Gastroesophageal sphincter (tissue), 4 donors: ENCODE results near the gene BICRA. TPM values are rescaled to one million over a fixed set of nuclear protein-coding genes. Genes with fewer than 3 reads are reported as not detected.

Experiments used
- ATAC-seq: fragments of 150-250 bp; one replicate; pipeline ENCODE4 v1.9.1; 2016; ENCODE audit warnings: mild to moderate bottlenecking, moderate library complexity
- H3K27ac ChIP-seq, 4 donors: fragments of 200-600 bp; sonication (generic) in 3 of 4; 1 replicate in 3 of 4; 2 replicates in 1 of 4; pipeline ENCODE4 v1.5.1; 2016 to 2019
- H3K27me3 ChIP-seq: fragments of 200-600 bp; sonication (generic); one replicate; pipeline ENCODE4 v1.5.1; 2019
- H3K36me3 ChIP-seq, 2 donors: fragments of 200-600 bp; sonication (generic); one replicate each; pipeline ENCODE4 v1.5.1; 2019; ENCODE audit warnings: control low read depth in 1 of 2
- H3K4me1 ChIP-seq, 3 donors: fragments of 200-600 bp; sonication (generic); 1 replicate in 2 of 3; 2 replicates in 1 of 3; pipeline ENCODE4 v1.5.1; 2016 to 2019; ENCODE audit warnings: control low read depth in 2 of 3
- H3K4me3 ChIP-seq, 2 donors: fragments of 200-600 bp; sonication (generic); one replicate each; pipeline ENCODE4 v1.5.1; 2019; ENCODE audit warnings: mild to moderate bottlenecking in 1 of 2, moderate library complexity in 1 of 2
- H3K9me3 ChIP-seq, 3 donors: fragments of 200-600 bp; sonication (generic); one replicate each; pipeline ENCODE4 v1.5.1; 2017 to 2019; ENCODE audit warnings: control low read depth in 2 of 3
- CTCF ChIP-seq, 4 experiments: fragments of 200-600 bp in 2 of 4; fragments of 450-650 bp in 2 of 4; sonication (generic) in 1 of 4; IDR thresholded peaks; one replicate each; pipeline ENCODE4 v1.5.1; 2017 to 2019; ENCODE audit warnings: antibody characterized with exemption in 4 of 4, mild to moderate bottlenecking in 2 of 4, moderate library complexity in 2 of 4
- EP300 ChIP-seq: sonication (generic); formaldehyde crosslinking; IDR thresholded peaks from one replicate; pipeline ENCODE4 v1.6.1; 2017; ENCODE audit warnings: antibody characterized with exemption, mild to moderate bottlenecking
- POLR2A ChIP-seq, 2 donors: fragments of 450-650 bp; IDR thresholded peaks; one replicate each; pipeline ENCODE4 v1.6.1; 2017; ENCODE audit warnings: antibody characterized with exemption in 2 of 2, mild to moderate bottlenecking in 2 of 2, moderate library complexity in 1 of 2
- POLR2AphosphoS5 ChIP-seq: sonication (generic); formaldehyde crosslinking; IDR thresholded peaks from one replicate; pipeline ENCODE4 v1.6.1; 2017; ENCODE audit warnings: antibody characterized with exemption
- WGBS, 2 donors: methylation state at CpG; one replicate each; pipeline ENCODE4 v1.1.5; 2018; ENCODE audit warnings: low coverage in 1 of 2; 5-methylcytosine and 5-hydroxymethylcytosine counted together
- total RNA-seq, 4 donors: library from RNA; depleted of rRNA; stranded (reverse); fragments of >200 nt; gene quantifications; one replicate each; pipeline ENCODE4 v1.1.0, GENCODE V29; 2016

The BICRA gene
- total RNA-seq, 4 donors from 2014 or later: 6.5 to 29.1 (median 11.5) TPM

DNA sequence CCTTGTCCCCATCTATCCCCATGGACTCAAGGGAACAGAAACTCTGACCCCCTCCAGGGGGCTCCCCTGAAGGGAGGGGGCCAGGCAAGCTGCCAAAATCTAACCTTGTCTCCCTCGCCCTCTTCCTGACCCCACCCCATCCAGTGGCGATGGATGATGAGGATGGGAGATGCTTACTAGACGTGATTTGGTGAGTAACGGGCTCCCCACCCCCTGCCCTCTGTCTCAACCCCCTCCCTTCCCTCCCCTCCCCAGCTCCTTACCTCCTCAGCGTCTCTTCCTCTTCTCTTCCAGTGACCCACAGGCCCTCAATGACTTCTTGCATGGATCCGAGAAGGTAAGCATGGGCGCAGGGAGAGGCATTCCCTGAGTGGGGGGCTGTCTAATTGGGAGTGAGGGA, 64.5 kb downstream of the BICRA start:
- no peak for ATAC-seq
- Histone ChIP-seq H3K36me3 (peaks cover 0 to 74% of the 10 kb centered on the region in 2 donors), H3K27me3 (no peaks in the 10 kb centered on the region), H3K4me3 (no peak overlapping the region), H3K27ac (no peak overlapping the region), H3K9me3 (no peaks in the 10 kb centered on the region), H3K4me1 (peaks cover 0 to 14% (median 0%) of the 10 kb centered on the region in 3 donors)
- TF ChIP-seq CTCF (IDR thresholded peaks at IDR 0.05): no peak
- TF ChIP-seq POLR2A (IDR thresholded peaks at IDR 0.05): no peak
- TF ChIP-seq POLR2AphosphoS5: no peak
- TF ChIP-seq EP300: no peak
- WGBS, 2 donors: 82 to 90% methylated on average over 2 to 3 of the region's 7 CpGs

DNA sequence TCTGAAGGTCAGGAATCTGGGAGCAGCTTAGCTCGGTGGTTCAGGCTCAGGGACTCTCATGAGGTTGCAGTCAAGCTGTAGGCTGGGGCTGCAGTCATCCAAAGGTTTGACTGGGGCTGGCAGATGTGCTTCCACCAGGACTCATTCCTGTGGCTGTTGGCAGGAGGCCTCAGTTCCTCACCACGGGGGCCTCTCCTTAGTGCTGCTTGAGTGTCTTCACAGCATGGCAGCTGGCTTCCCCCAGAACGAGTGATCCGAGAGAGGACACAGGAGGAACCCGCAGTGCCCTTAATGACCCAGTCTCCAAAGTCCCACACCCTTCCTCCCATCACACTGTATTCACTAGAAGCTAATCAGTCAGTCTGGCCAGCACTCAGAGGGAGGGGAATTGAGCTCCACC, 65.6 kb downstream of the BICRA start:
- WGBS, 2 donors: 82% methylated on average over 4 of the region's 5 CpGs; no CpG with 5 or more reads in 1 of the 2 donors
- Histone ChIP-seq H3K27ac (no peak overlapping the region), H3K36me3 (peaks cover 0 to 85% of the 10 kb centered on the region in 2 donors), H3K27me3 (no peaks in the 10 kb centered on the region), H3K4me3 (no peak overlapping the region), H3K9me3 (no peaks in the 10 kb centered on the region), H3K4me1 (peaks cover 0 to 10% (median 0%) of the 10 kb centered on the region in 3 donors)
- no peak for ATAC-seq
- TF ChIP-seq POLR2AphosphoS5 (no peak), CTCF (IDR thresholded peaks at IDR 0.05) (no peak), POLR2A (IDR thresholded peaks at IDR 0.05) (no peak), EP300 (no peak)

DNA sequence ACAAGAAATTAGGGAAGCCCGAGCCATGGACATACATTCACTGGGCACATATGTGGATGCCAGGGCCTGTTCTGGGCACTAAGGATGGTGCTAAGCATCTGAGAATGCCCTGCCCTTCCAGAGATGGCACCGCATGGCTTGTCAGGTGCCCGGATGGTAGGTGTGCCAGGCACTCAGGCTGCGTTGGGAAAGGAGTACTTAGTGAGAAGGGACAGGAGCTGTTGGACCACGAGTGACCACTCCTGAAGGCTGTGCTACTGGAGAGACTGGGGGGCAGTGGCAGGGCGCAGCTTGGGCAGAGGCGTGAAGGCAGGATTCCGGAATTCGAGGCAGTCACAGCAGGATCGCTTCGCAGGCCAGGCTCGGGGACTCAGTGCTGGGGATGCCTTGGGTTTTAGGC, 66.3 kb downstream of the BICRA start:
- TF ChIP-seq EP300 (no peak), POLR2A (IDR thresholded peaks at IDR 0.05) (no peak), POLR2AphosphoS5 (no peak), CTCF (IDR thresholded peaks at IDR 0.05) (no peak)
- WGBS, 2 donors: no CpG with 5 or more reads among the region's 12 CpGs
- Histone ChIP-seq H3K9me3 (no peaks in the 10 kb centered on the region), H3K36me3 (peaks cover 0 to 86% of the 10 kb centered on the region in 2 donors), H3K27ac (no peak overlapping the region), H3K4me1 (peaks cover 0 to 8% (median 0%) of the 10 kb centered on the region in 3 donors), H3K27me3 (no peaks in the 10 kb centered on the region), H3K4me3 (no peak overlapping the region)
- ATAC-seq: no peak

- H3K36me3 ChIP-seq: peaks cover 0 to 86% of the 10 kb centered on the region in 2 donors
- no peak for TF ChIP-seq POLR2AphosphoS5
- TF ChIP-seq CTCF (IDR thresholded peaks at IDR 0.05): no peak
- no peak for TF ChIP-seq POLR2A (IDR thresholded peaks at IDR 0.05)
- no peak for TF ChIP-seq EP300
Measured at GRCh38 chr19:47675859-47676258, 66.9 kb downstream of the BICRA start.

GRCh38 chr19:47676811-47677210, 67.9 kb downstream of the BICRA start:
- no peak overlapping the region for H3K4me3 ChIP-seq
- H3K27me3 ChIP-seq: no peaks in the 10 kb centered on the region
- no peaks in the 10 kb centered on the region for H3K4me1 ChIP-seq
- ATAC-seq: no peak
- 61 to 93% methylated on average over 2 of the region's 8 CpGs for WGBS, 2 donors
- no peak overlapping the region for H3K27ac ChIP-seq
- TF ChIP-seq POLR2AphosphoS5: no peak
- peaks cover 0 to 92% of the 10 kb centered on the region in 2 donors for H3K36me3 ChIP-seq
- no peaks in the 10 kb centered on the region for H3K9me3 ChIP-seq

More at GRCh38 chr19:47675859-47676258, 66.9 kb downstream of the BICRA start:
- no peak overlapping the region for H3K4me3 ChIP-seq
- H3K4me1 ChIP-seq: peaks cover 0 to 2% (median 0%) of the 10 kb centered on the region in 3 donors
- no peak overlapping the region for H3K27ac ChIP-seq
- WGBS, 2 donors: 40% methylated on average over 1 of the region's 8 CpGs; no CpG with 5 or more reads in 1 of the 2 donors
- no peaks in the 10 kb centered on the region for H3K27me3 ChIP-seq
- ATAC-seq: no peak
- no peaks in the 10 kb centered on the region for H3K9me3 ChIP-seq
